GM21576 (cell line): ENCODE data around the gene UBTFL1.
"Not testable (repeated sequence)": the region's sequence is repeated elsewhere in the genome, so short reads cannot be mapped to it uniquely, and the experiment has no call there.

ENCODE experiments used
- ATAC-seq: cut with Tn5 transposase; IDR thresholded peaks from one replicate; pipeline ENCODE4 v1.9.1; 2021; ENCODE audit warnings: mild to moderate bottlenecking, moderate library complexity; ENCODE audit not compliant: unreplicated experiment

UBTFL1 gene

GRCh38 chr11:90085650-90086049 is at the start of gene UBTFL1:
TSS of gene UBTFL1 (plus strand) at chr11:90085950. CDS start at chr11:90085950, 0 bp downstream.
- ATAC-seq: not testable (repeated sequence)

- ATAC-seq: not testable (repeated sequence)
Measured at GRCh38 chr11:90051591-90052209, 34.0 kb upstream of the UBTFL1 start.

- not testable (repeated sequence) for ATAC-seq
Measured at GRCh38 chr11:90052311-90052710, 33.4 kb upstream of the UBTFL1 start.

- not testable (repeated sequence) for ATAC-seq
Measured at GRCh38 chr11:90053545-90053944, 32.2 kb upstream of the UBTFL1 start.

GRCh38 chr11:90088731-90089130 is 3.0 kb downstream of the UBTFL1 start:
- ATAC-seq: not testable (repeated sequence)

GRCh38 chr11:90095230-90095924 is 9.6 kb downstream of the UBTFL1 start:
- ATAC-seq: not testable (repeated sequence)

- not testable (repeated sequence) for ATAC-seq
Measured at GRCh38 chr11:90098261-90098660, 12.5 kb downstream of the UBTFL1 start.

GRCh38 chr11:90100431-90100830 is 14.7 kb downstream of the UBTFL1 start:
- no peak for ATAC-seq

- ATAC-seq: no peak
Measured at GRCh38 chr11:90113541-90113940, 27.8 kb downstream of the UBTFL1 start.

- no peak for ATAC-seq
Measured at GRCh38 chr11:90120191-90120590, 34.4 kb downstream of the UBTFL1 start.

- no peak for ATAC-seq
Measured at GRCh38 chr11:90124371-90124770, 38.6 kb downstream of the UBTFL1 start.

- no peak for ATAC-seq
Measured at GRCh38 chr11:90124946-90125345, 39.2 kb downstream of the UBTFL1 start.

GRCh38 chr11:90133560-90134477 is 48.1 kb downstream of the UBTFL1 start:
- ATAC-seq: no peak

- ATAC-seq: no peak
Measured at GRCh38 chr11:90134478-90135003, 48.8 kb downstream of the UBTFL1 start, which contains the start of gene NAALAD2. TSS of gene NAALAD2 (plus strand) at chr11:90134663. CDS start at chr11:90134759, 96 bp downstream.

- ATAC-seq: no peak
Measured at GRCh38 chr11:90135016-90135415, 49.3 kb downstream of the UBTFL1 start.
